HepG2 (cell line): ENCODE measurements around the gene KCNJ1. TPM values are rescaled to one million over a fixed set of nuclear protein-coding genes. Genes with fewer than 3 reads are reported as not detected.

Experiments
- ATAC-seq: fragments of 200-7000 bp; cut with Tn5 transposase; 3 replicates; pipeline ENCODE4 v1.9.1; 2020; ENCODE audit warnings: mild to moderate bottlenecking, moderate library complexity
- BruUV-seq: library from RNA; stranded (reverse); fragments of 400-500 nt; replicated peaks from 2 replicates; lab custom pipeline; 2021; lab: Mats Ljungman, UMichigan
- CTCF ChIA-PET: fragments of 300-600 bp; formaldehyde crosslinking; extraction: SDS; loops from one replicate; lab custom pipeline; 2021; ENCODE audit warnings: low total read pairs, inconsistent platforms, low intra/inter-chr PET ratio; lab: Yijun Ruan, JAX
- POLR2A ChIA-PET: fragments of 350-600 bp; sonication (Branson Sonifier 250); formaldehyde crosslinking; loops from one replicate; lab custom pipeline; 2020; ENCODE audit warnings: antibody characterized with exemption, inconsistent platforms; lab: Yijun Ruan, JAX
- DNase-seq: peaks from one replicate; pipeline ENCODE4 v3.0.0-alpha.2; 2015; ENCODE audit warnings: low spot score
- FAIRE-seq: peaks from 3 replicates; lab custom pipeline; 2011; peaks lifted over from hg19 to GRCh38; lab: Jason Lieb, UNC
- H2AFZ ChIP-seq: one replicate; pipeline ENCODE4 v1.6.1; 2011; ENCODE audit warnings: low read length, inconsistent platforms
- H3K27ac ChIP-seq: fragments of 300-600 bp; 3 replicates; pipeline ENCODE4 v1.8.0; 2011; ENCODE audit warnings: mixed run types, mild to moderate bottlenecking, mixed read lengths, low read length, inconsistent platforms; ENCODE audit not compliant: insufficient read depth; ENCODE audit errors: extremely low read length
- H3K27me3 ChIP-seq, 2 experiments: fragments of 200-600 bp in 1 of 2; 2 replicates in 1 of 2; 3 replicates in 1 of 2; pipeline versions ENCODE4 v1.6.0 to v1.8.0; 2011; ENCODE audit warnings: low read length in 2 of 2, mild to moderate bottlenecking in 2 of 2, moderate library complexity in 2 of 2, inconsistent platforms in 1 of 2; ENCODE audit not compliant: insufficient read depth in 2 of 2, control insufficient read depth in 1 of 2
- H3K36me3 ChIP-seq, 2 experiments: fragments of 200-600 bp in 1 of 2; replicated peaks in 1 of 2; 2 replicates in 1 of 2; 3 replicates in 1 of 2; pipeline versions ENCODE4 v1.5.1 to v1.8.0; 2011; ENCODE audit warnings: low read length in 2 of 2, inconsistent platforms in 1 of 2; ENCODE audit not compliant: insufficient read depth in 2 of 2, control insufficient read depth in 1 of 2
- H3K4me1 ChIP-seq: 2 replicates; pipeline ENCODE4 v1.5.1; 2012; ENCODE audit warnings: low read length, inconsistent platforms; ENCODE audit not compliant: insufficient read depth
- H3K4me2 ChIP-seq: 2 replicates; pipeline ENCODE4 v1.6.0; 2011; ENCODE audit warnings: low read depth, low read length, inconsistent platforms
- H3K4me3 ChIP-seq, 3 experiments: fragments of 200-600 bp in 1 of 3; sonication (generic), shearing (Covaris generic) in 1 of 3; replicated peaks in 1 of 3; 2 replicates each; pipeline ENCODE4 v1.5.1; 2011 to 2016; ENCODE audit warnings: low read length in 3 of 3, inconsistent platforms in 2 of 3, low read depth in 2 of 3, mild to moderate bottlenecking in 2 of 3, control low read depth in 1 of 3, mixed read lengths in 1 of 3; ENCODE audit not compliant: insufficient read depth in 1 of 3
- H3K79me2 ChIP-seq: one replicate; pipeline ENCODE4 v1.6.1; 2011; ENCODE audit warnings: low read length, inconsistent platforms; ENCODE audit not compliant: insufficient read depth
- H3K9ac ChIP-seq: 2 replicates; pipeline ENCODE4 v1.6.0; 2011; ENCODE audit warnings: mild to moderate bottlenecking, low read depth, low read length, inconsistent platforms; ENCODE audit not compliant: insufficient read depth
- H3K9me3 ChIP-seq: 2 replicates; pipeline ENCODE4 v1.5.1; 2012; ENCODE audit warnings: mild to moderate bottlenecking, low read length
- H4K20me1 ChIP-seq: 2 replicates; pipeline ENCODE4 v1.6.0; 2011; ENCODE audit warnings: inconsistent platforms, mild to moderate bottlenecking, low read length, moderate library complexity; ENCODE audit not compliant: insufficient read depth
- BATF2 ChIP-seq: sonication (generic); formaldehyde crosslinking; IDR thresholded peaks from 2 replicates; pipeline ENCODE4 v1.8.0; 2022; ENCODE audit warnings: mild to moderate bottlenecking, missing genetic modification reagents, moderate library complexity
- BORCS8-MEF2B ChIP-seq: sonication (generic); formaldehyde crosslinking; IDR thresholded peaks from 2 replicates; pipeline ENCODE4 v1.8.0; 2022; ENCODE audit warnings: mild to moderate bottlenecking, missing genetic modification reagents
- KDM2A ChIP-seq: sonication (generic); formaldehyde crosslinking; IDR thresholded peaks from 2 replicates; pipeline ENCODE4 v1.4.0; 2020; ENCODE audit warnings: low read depth, missing genetic modification reagents, borderline replicate concordance
- KLF15 ChIP-seq: sonication (generic); formaldehyde crosslinking; IDR thresholded peaks from 2 replicates; pipeline ENCODE4 v1.8.1; 2023; ENCODE audit warnings: borderline replicate concordance, mild to moderate bottlenecking, inconsistent platforms, missing genetic modification reagents, mixed read lengths
- POLR2AphosphoS2 ChIP-seq: IDR thresholded peaks from 2 replicates; pipeline ENCODE4 v1.6.1; 2011; ENCODE audit warnings: low read depth, low read length, improper control_type of control experiment
- RBAK ChIP-seq: sonication (generic); formaldehyde crosslinking; IDR thresholded peaks from 2 replicates; pipeline ENCODE4 v1.5.1; 2020; ENCODE audit warnings: mild to moderate bottlenecking, missing genetic modification reagents
- SRY ChIP-seq: sonication (generic); formaldehyde crosslinking; IDR thresholded peaks from 2 replicates; pipeline ENCODE4 v1.8.0; 2022; ENCODE audit warnings: mild to moderate bottlenecking, missing genetic modification reagents
- TAF1 ChIP-seq: sonication (generic); formaldehyde crosslinking; IDR thresholded peaks from 2 replicates; pipeline ENCODE4 v1.4.0; 2020; ENCODE audit warnings: missing genetic modification reagents
- TSC22D2 ChIP-seq: sonication (generic); formaldehyde crosslinking; IDR thresholded peaks from 2 replicates; pipeline ENCODE4 v1.5.1; 2020; ENCODE audit warnings: missing genetic modification reagents, mild to moderate bottlenecking, borderline replicate concordance
- ZNF558 ChIP-seq: sonication (generic); formaldehyde crosslinking; IDR thresholded peaks from 2 replicates; pipeline ENCODE4 v1.9.0; 2022; ENCODE audit warnings: mild to moderate bottlenecking, missing genetic modification reagents, borderline replicate concordance
- ZNF629 ChIP-seq: sonication (generic); formaldehyde crosslinking; conservative IDR thresholded peaks from 2 replicates; pipeline ENCODE4 v1.5.0; 2020; ENCODE audit warnings: missing genetic modification reagents
- ZSCAN20 ChIP-seq: sonication (generic); formaldehyde crosslinking; IDR thresholded peaks from 2 replicates; pipeline ENCODE4 v1.4.0; 2020; ENCODE audit warnings: missing genetic modification reagents, mild to moderate bottlenecking, borderline replicate concordance
- WGBS: methylation state at CpG from one replicate; pipeline ENCODE4 v1.1.6; 2017; ENCODE audit warnings: low lambda C conversion rate; 5-methylcytosine and 5-hydroxymethylcytosine counted together
- in situ Hi-C: cut with HindIII; loops from 2 replicates; pipeline ENCODE4 v1.10.0; 2017; ENCODE audit warnings: low pct_unique_long_range_greater_than_20kb; ENCODE audit not compliant: extremely low pct_ligation_motif_present
- intact Hi-C: fragments of 100-400 bp; cut with micrococcal nuclease; formaldehyde crosslinking; loops from one replicate; pipeline ENCODE4 v1.10.0; 2022; ENCODE audit not compliant: unreplicated experiment
- polyA plus RNA-seq, 8 experiments: library from polyadenylated mRNA; depleted of rRNA in 3 of 8; stranded (reverse) in 7 of 8; unstranded in 1 of 8; fragments of >200 nt; fragmentation: Illumina TruSeq in 4 of 8; extraction: Trizol in 4 of 8; gene quantifications; 2 replicates each; pipeline versions ENCODE4 v1.2.1 to v1.2.3, GENCODE V29; 2011 to 2016; ENCODE audit warnings: low read depth in 4 of 8, missing spikeins in 1 of 8, mixed read lengths in 1 of 8; ENCODE audit not compliant: insufficient read depth in 1 of 8
- total RNA-seq, 5 experiments: library from RNA; depleted of rRNA; stranded (reverse); fragments of >200 nt; fragmentation: Illumina TruSeq; extraction: Trizol; gene quantifications; 2 replicates each; pipeline ENCODE4 v1.2.3, GENCODE V29; 2016; ENCODE audit warnings: low read depth in 1 of 5

The KCNJ1 gene
- total and polyA plus RNA-seq, 2 of the 13 experiments (the other 11 are each of a cell fraction or from before 2014, with no cell fraction given): not detected

- no peak overlapping the region for H3K4me2 ChIP-seq
- DNase-seq (no peak), ATAC-seq (no peak), FAIRE-seq (no peak)
- peaks cover 4% of the 10 kb centered on the region; the same call in 1 of the 2 replicates for H3K4me1 ChIP-seq
- no peaks in the 10 kb centered on the region for H3K79me2 ChIP-seq
- BruUV-seq: no TSS peak
- no peak overlapping the region for H3K9ac ChIP-seq
- in situ Hi-C loops: no loop called here
- CTCF ChIA-PET: no interaction called here
- POLR2A ChIA-PET: no interaction called here
- TF ChIP-seq KLF15 (no peak), BATF2 (CRISPR knock-in tag) (no peak), TAF1 (CRISPR knock-in tag) (no peak), BORCS8-MEF2B (CRISPR knock-in tag) (no peak), TSC22D2 (CRISPR knock-in tag) (no peak), ZSCAN20 (no peak), POLR2AphosphoS2 (no peak), ZNF629 (no peak), ZNF558 (CRISPR knock-in tag) (no peak), RBAK (no peak), SRY (no peak), KDM2A (CRISPR knock-in tag) (no peak)
- H3K9me3 ChIP-seq: no peaks in the 10 kb centered on the region
- 55% methylated on average over 5 of the region's 5 CpGs for WGBS
- no peak overlapping the region for H3K4me3 ChIP-seq
- no peaks in the 10 kb centered on the region for H4K20me1 ChIP-seq
- H3K27me3 ChIP-seq: no peaks in the 10 kb centered on the region; a peak in 1 of 5 replicates
- H3K27ac ChIP-seq: no peak overlapping the region
- intact Hi-C loops: no loop called here
- no peaks in the 10 kb centered on the region for H3K36me3 ChIP-seq
- H2AFZ ChIP-seq: no peak overlapping the region
These were observed 27.0 kb downstream of the KCNJ1 start for GRCh38 chr11:128840137-128840536.
